Natural killer cell (primary cell): ENCODE results near the gene ABCC4. TPM values are rescaled to one million over a fixed set of nuclear protein-coding genes. Genes with fewer than 3 reads are reported as not detected.

Experiments
- ATAC-seq, 3 donors: fragments of 150-1000 bp in 2 of 3; fragments of 200-7000 bp in 1 of 3; cut with Tn5 transposase; 1 replicate in 1 of 3; 2 replicates in 2 of 3; pipeline ENCODE4 v1.10.0; 2021; ENCODE audit warnings: mild to moderate bottlenecking in 2 of 3, moderate library complexity in 2 of 3
- DNase-seq, 2 donors: peaks; one replicate each; pipeline versions ENCODE4 v3.0.0 to v3.0.0-alpha.2; 2013 to 2021; ENCODE audit warnings: mixed read lengths in 1 of 2
- H3K27ac ChIP-seq: one replicate; pipeline ENCODE4 v1.5.1; 2013; ENCODE audit warnings: mild to moderate bottlenecking, low read length
- H3K27me3 ChIP-seq: one replicate; pipeline ENCODE4 v1.6.1; 2013; ENCODE audit warnings: low read length; ENCODE audit not compliant: control insufficient read depth, insufficient read depth
- H3K36me3 ChIP-seq: one replicate; pipeline ENCODE4 v1.6.1; 2013; ENCODE audit warnings: low read length; ENCODE audit not compliant: control insufficient read depth, insufficient read depth
- H3K4me1 ChIP-seq: one replicate; pipeline ENCODE4 v1.6.1; 2013; ENCODE audit warnings: low read length; ENCODE audit not compliant: control insufficient read depth, insufficient read depth
- H3K4me3 ChIP-seq: one replicate; pipeline ENCODE4 v1.5.1; 2013; ENCODE audit warnings: low read length
- H3K9me3 ChIP-seq: one replicate; pipeline ENCODE4 v1.6.1; 2013; ENCODE audit warnings: low read length; ENCODE audit not compliant: control insufficient read depth, insufficient read depth
- H3K27ac Mint-ChIP-seq, 2 donors: one replicate each; pipeline ENCODE4 v1.8.0; 2022; ENCODE audit warnings: mild to moderate bottlenecking in 2 of 2, mixed read lengths in 2 of 2, moderate library complexity in 1 of 2
- H3K27me3 Mint-ChIP-seq, 2 donors: one replicate each; pipeline ENCODE4 v1.8.0; 2022; ENCODE audit warnings: low read depth in 2 of 2, mixed read lengths in 2 of 2
- H3K36me3 Mint-ChIP-seq: one replicate; pipeline ENCODE4 v1.8.0; 2022; ENCODE audit warnings: mixed read lengths
- H3K4me1 Mint-ChIP-seq, 2 donors: one replicate each; pipeline ENCODE4 v1.8.0; 2022; ENCODE audit warnings: mixed read lengths in 2 of 2
- H3K4me3 Mint-ChIP-seq: one replicate; pipeline ENCODE4 v1.8.0; 2022; ENCODE audit warnings: mild to moderate bottlenecking, moderate library complexity, mixed read lengths
- H3K9me3 Mint-ChIP-seq, 2 donors: one replicate each; pipeline ENCODE4 v1.8.0; 2022; ENCODE audit warnings: mixed read lengths in 2 of 2
- CTCF ChIP-seq: fragments of 200-600 bp; IDR thresholded peaks from one replicate; pipeline ENCODE4 v1.8.0; 2022; ENCODE audit warnings: antibody characterized with exemption
- WGBS: methylation state at CpG from one replicate; pipeline ENCODE4 v1.1.7; 2013; ENCODE audit warnings: missing lambda C conversion rate; ENCODE audit not compliant: insufficient coverage; 5-methylcytosine and 5-hydroxymethylcytosine counted together
- intact Hi-C: fragments of 100-400 bp; cut with micrococcal nuclease; formaldehyde crosslinking; loops from one replicate; pipeline ENCODE4 v1.14.2; 2022
- total RNA-seq, 4 donors: library from RNA; stranded (reverse); fragments of 120-200 nt in 1 of 4; gene quantifications; one replicate each; pipeline versions ENCODE4 v1.2.3 to v1.2.4, GENCODE V29; 2013 to 2022

ABCC4 gene
- total RNA-seq, 3 donors from 2014 or later (not counting 1 experiment from before 2014, with no cell fraction given) = 4.8 to 10.3 (median 6.5) TPM

- no peak overlapping the region for H3K27ac ChIP-seq
- ATAC-seq = peak; percentile 63 to 71 (median 67)
- no peaks in the 10 kb centered on the region for H3K36me3 ChIP-seq
Observed at GRCh38 chr13:95300625-95301182, 547 bp downstream of the ABCC4 start.

DNA sequence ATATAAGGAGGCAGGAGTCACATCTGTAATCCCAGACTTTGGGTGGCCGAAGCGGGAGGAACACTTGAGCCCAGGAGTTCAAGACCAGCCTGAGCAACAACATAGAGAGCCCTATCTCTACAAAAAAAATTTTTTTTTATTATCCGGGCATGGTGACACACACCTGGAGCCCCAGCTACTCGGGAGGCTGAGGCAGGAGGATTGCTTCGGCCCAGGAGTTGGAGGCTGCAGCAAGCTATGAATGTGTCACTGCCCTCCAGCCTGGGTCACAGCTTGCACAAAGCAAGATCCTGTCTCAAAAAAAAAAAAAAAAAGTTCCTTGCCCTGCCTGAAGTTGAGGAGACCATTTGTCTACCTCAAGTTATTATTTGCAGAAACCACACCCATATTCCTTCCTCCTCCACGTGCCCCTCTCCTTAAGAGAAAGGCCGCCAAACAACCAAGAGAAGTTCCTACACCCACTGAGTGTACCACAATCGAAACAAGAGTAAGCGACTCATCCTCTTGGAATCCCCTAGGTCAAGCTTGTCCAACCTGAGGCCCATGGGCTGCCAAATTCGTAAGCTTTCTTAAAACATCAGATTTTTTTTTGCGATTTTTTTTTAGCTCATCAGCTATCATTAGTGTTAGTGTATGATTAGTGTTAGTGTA lies 2.2 kb downstream of the ABCC4 start:
- no peaks in the 10 kb centered on the region for H3K9me3 ChIP-seq
- Mint-ChIP-seq H3K27me3 (peaks cover 0 to 2% of the 10 kb centered on the region in 2 donors), H3K9me3 (no peaks in the 10 kb centered on the region), H3K27ac (no peak overlapping the region), H3K36me3 (no peaks in the 10 kb centered on the region), H3K4me3 (peak overlapping the region; percentile 74), H3K4me1 (peaks cover 15 to 16% of the 10 kb centered on the region in 2 donors)
- no peaks in the 10 kb centered on the region for H3K36me3 ChIP-seq
- no peak overlapping the region for H3K4me3 ChIP-seq
- peaks cover 16% of the 10 kb centered on the region for H3K4me1 ChIP-seq
- intact Hi-C loops = no loop called here
- no peaks in the 10 kb centered on the region for H3K27me3 ChIP-seq
- no peak overlapping the region for H3K27ac ChIP-seq
- no peak for TF ChIP-seq CTCF
- ATAC-seq (no peak), DNase-seq (no peak)
- 86% methylated on average over 11 of the region's 11 CpGs for WGBS

More at GRCh38 chr13:95300625-95301182, 547 bp downstream of the ABCC4 start:
- Histone ChIP-seq H3K27me3 (no peaks in the 10 kb centered on the region), H3K4me1 (peaks cover 16% of the 10 kb centered on the region), H3K9me3 (no peaks in the 10 kb centered on the region), H3K4me3 (peak overlapping the region; percentile 63)
- WGBS = 2% methylated on average over 45 of the region's 45 CpGs
- no peak for TF ChIP-seq CTCF
- intact Hi-C loops = loop anchor here (5.0 kb wide), 1 partner anchor 82 kb away; no protein-coding TSS in a partner anchor
- H3K27ac Mint-ChIP-seq = peak overlapping the region in 1 of 2 donors; percentile 73
- no peaks in the 10 kb centered on the region for H3K9me3 Mint-ChIP-seq
- no peaks in the 10 kb centered on the region for H3K36me3 Mint-ChIP-seq
- H3K27me3 Mint-ChIP-seq = peaks cover 0 to 2% of the 10 kb centered on the region in 2 donors
- peak; percentile 17 to 60 for DNase-seq
- H3K4me3 Mint-ChIP-seq = peak overlapping the region; percentile 90
- H3K4me1 Mint-ChIP-seq = peaks cover 15 to 16% of the 10 kb centered on the region in 2 donors

DNA sequence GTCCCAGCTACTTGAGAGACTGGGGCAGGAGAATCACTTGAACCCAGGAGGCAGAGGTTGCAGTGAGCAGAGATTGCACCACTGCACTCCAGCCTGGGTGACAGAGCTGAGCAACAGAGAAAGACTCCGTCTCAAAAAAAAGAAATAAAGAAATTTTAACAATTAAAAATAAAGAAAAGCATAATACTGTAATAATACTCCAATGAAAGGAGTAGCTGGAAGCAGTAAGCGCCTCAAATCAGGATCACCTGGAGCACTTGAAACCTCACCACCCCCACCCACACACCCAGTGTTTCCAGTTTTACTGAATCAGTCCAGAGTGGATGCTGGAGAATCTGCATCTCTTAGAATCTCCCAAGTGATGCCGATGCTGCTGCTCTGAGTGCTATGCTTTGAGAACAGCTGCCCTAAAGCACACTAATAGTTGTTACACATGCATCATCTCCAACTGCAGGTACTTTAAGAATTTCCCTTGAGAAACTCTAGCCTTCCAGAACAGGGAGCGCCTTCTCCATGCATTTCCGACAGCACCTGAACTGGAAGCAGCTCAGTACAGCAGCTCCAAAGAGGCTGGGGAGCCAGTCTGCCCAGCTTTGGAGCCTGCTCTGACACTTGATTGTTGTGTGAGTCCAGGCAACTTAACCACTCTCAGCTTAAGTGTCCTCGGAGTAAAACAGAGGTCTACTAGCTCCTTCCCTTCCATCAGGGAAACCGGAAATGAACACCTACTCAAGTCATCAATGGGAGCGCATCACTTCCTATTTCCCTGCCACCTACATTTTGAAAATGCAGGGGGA lies 2.9 kb downstream of the ABCC4 start:
- H3K27ac Mint-ChIP-seq = no peak overlapping the region
- no peaks in the 10 kb centered on the region for H3K36me3 ChIP-seq
- ATAC-seq (no peak), DNase-seq (no peak)
- no peaks in the 10 kb centered on the region for H3K27me3 ChIP-seq
- H3K4me3 ChIP-seq = no peak overlapping the region
- WGBS = 98% methylated on average over 5 of the region's 8 CpGs
- H3K9me3 Mint-ChIP-seq = no peaks in the 10 kb centered on the region
- TF ChIP-seq CTCF = no peak
- no peaks in the 10 kb centered on the region for H3K36me3 Mint-ChIP-seq
- H3K27ac ChIP-seq = no peak overlapping the region
- H3K4me1 Mint-ChIP-seq = peaks cover 15 to 16% of the 10 kb centered on the region in 2 donors
- peaks cover 16% of the 10 kb centered on the region for H3K4me1 ChIP-seq
- no peaks in the 10 kb centered on the region for H3K9me3 ChIP-seq
- intact Hi-C loops = no loop called here
- H3K27me3 Mint-ChIP-seq = peaks cover 0 to 2% of the 10 kb centered on the region in 2 donors
- no peak overlapping the region for H3K4me3 Mint-ChIP-seq
